OCI-LY3 (cell line): ENCODE data around the gene PLEKHA7.

Source experiments
- H2AFZ ChIP-seq: fragments of 200-600, 300-600 bp; shearing (Covaris generic); 2 replicates; pipeline ENCODE4 v1.6.0; 2014; ENCODE audit warnings: antibody characterized with exemption, low read depth, low read length
- H3K27ac ChIP-seq: fragments of 200-600, 300-600 bp; sonication (generic); 2 replicates; pipeline ENCODE4 v1.5.1; 2014; ENCODE audit warnings: mild to moderate bottlenecking, low read length, moderate library complexity, mixed read lengths
- H3K27me3 ChIP-seq: fragments of 200-600, 300-600 bp; sonication (generic); 2 replicates; pipeline ENCODE4 v1.6.1; 2014; ENCODE audit warnings: low read depth, low read length, mixed read lengths
- H3K36me3 ChIP-seq: fragments of 200-600, 300-600 bp; sonication (generic); replicated peaks from 2 replicates; pipeline ENCODE3; 2014; ENCODE audit warnings: low read depth, low read length, mixed read lengths
- H3K4me1 ChIP-seq: fragments of 300-600, 200-600 bp; sonication (generic); 2 replicates; pipeline ENCODE4 v1.6.1; 2014; ENCODE audit warnings: low read length, mixed read lengths
- H3K4me2 ChIP-seq: fragments of 200-600, 300-600 bp; sonication (generic); 2 replicates; pipeline ENCODE4 v1.6.1; 2014; ENCODE audit warnings: low read length, mixed read lengths
- H3K4me3 ChIP-seq: fragments of 300-600, 200-600 bp; sonication (generic); 2 replicates; pipeline ENCODE4 v1.5.1; 2014; ENCODE audit warnings: antibody characterized with exemption, mild to moderate bottlenecking, low read length, moderate library complexity
- H3K79me2 ChIP-seq: fragments of 300-600, 200-600 bp; shearing (Covaris generic); 2 replicates; pipeline ENCODE4 v1.6.1; 2014; ENCODE audit warnings: mild to moderate bottlenecking, low read length, mixed read lengths
- H3K9ac ChIP-seq: fragments of 300-600, 200-600 bp; shearing (Covaris generic); 2 replicates; pipeline ENCODE4 v1.6.0; 2014; ENCODE audit warnings: mild to moderate bottlenecking, low read length, moderate library complexity
- H3K9me3 ChIP-seq: fragments of 200-600, 300-600 bp; shearing (Covaris generic); 2 replicates; pipeline ENCODE4 v1.6.1; 2014; ENCODE audit warnings: low read length, mixed read lengths; ENCODE audit not compliant: insufficient read depth
- H4K20me1 ChIP-seq: fragments of 200-600, 300-600 bp; sonication (generic); 2 replicates; pipeline ENCODE4 v1.6.1; 2016; ENCODE audit warnings: low read length, mixed read lengths; ENCODE audit not compliant: insufficient read depth
- EZH2phosphoT487 ChIP-seq: fragments of 200-600 bp; shearing (Covaris generic); IDR thresholded peaks from 2 replicates; pipeline ENCODE4 v1.6.1; 2018; ENCODE audit warnings: antibody characterized with exemption, mixed run types, low read depth
- TF ChIP-seq, protein P1 (sequence below): fragments of 200-600, 300-600 bp; sonication (generic); IDR thresholded peaks from 2 replicates; pipeline ENCODE4 v1.5.1; 2014; ENCODE audit warnings: antibody characterized with exemption, low read length, low read depth

PLEKHA7 gene

GRCh38 chr11:16834384-16834783 is 179.8 kb downstream of the PLEKHA7 start:
- H3K9ac ChIP-seq, result no peak overlapping the region

DNA sequence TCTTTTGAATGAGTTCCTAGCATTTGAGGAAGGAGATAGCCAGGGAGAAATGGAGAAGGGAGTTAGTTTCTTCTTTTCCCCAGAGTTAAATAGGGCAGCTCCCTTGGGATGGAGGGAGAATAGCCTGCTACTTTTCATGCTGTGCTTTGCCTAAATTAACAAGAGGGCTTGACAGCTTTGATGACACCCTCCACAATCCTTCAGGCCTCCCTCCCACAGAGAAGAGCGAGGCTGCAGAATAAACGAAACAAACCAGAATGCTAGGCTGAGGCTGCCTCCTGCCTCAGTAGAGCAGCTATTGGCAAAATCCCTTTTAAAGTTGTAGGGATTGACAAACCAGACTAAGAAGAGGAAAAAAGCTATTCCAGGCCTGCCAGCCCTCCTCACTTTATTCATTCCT is 181.2 kb downstream of the PLEKHA7 start:
- Histone ChIP-seq H2AFZ (no peak overlapping the region), H3K4me1 (no peaks in the 10 kb centered on the region), H4K20me1 (no peaks in the 10 kb centered on the region), H3K36me3 (no peaks in the 10 kb centered on the region), H3K4me3 (no peak overlapping the region), H3K9ac (no peak overlapping the region), H3K79me2 (no peaks in the 10 kb centered on the region), H3K9me3 (no peaks in the 10 kb centered on the region), H3K4me2 (no peak overlapping the region), H3K27ac (no peak overlapping the region), H3K27me3 (peaks cover 8% of the 10 kb centered on the region; the same call in 1 of the 2 replicates)
- TF ChIP-seq, protein P1, sequence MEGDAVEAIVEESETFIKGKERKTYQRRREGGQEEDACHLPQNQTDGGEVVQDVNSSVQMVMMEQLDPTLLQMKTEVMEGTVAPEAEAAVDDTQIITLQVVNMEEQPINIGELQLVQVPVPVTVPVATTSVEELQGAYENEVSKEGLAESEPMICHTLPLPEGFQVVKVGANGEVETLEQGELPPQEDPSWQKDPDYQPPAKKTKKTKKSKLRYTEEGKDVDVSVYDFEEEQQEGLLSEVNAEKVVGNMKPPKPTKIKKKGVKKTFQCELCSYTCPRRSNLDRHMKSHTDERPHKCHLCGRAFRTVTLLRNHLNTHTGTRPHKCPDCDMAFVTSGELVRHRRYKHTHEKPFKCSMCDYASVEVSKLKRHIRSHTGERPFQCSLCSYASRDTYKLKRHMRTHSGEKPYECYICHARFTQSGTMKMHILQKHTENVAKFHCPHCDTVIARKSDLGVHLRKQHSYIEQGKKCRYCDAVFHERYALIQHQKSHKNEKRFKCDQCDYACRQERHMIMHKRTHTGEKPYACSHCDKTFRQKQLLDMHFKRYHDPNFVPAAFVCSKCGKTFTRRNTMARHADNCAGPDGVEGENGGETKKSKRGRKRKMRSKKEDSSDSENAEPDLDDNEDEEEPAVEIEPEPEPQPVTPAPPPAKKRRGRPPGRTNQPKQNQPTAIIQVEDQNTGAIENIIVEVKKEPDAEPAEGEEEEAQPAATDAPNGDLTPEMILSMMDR, result no peak
- no peak for TF ChIP-seq EZH2phosphoT487

More at GRCh38 chr11:16834384-16834783, 179.8 kb downstream of the PLEKHA7 start:
- Histone ChIP-seq H3K27me3 (peaks cover 8% of the 10 kb centered on the region; the same call in 1 of the 2 replicates), H4K20me1 (no peaks in the 10 kb centered on the region), H3K27ac (no peak overlapping the region), H3K36me3 (no peaks in the 10 kb centered on the region), H3K9me3 (no peaks in the 10 kb centered on the region), H3K4me2 (no peak overlapping the region), H3K4me3 (no peak overlapping the region), H3K4me1 (no peaks in the 10 kb centered on the region), H3K79me2 (no peaks in the 10 kb centered on the region), H2AFZ (no peak overlapping the region)
- TF ChIP-seq EZH2phosphoT487, result no peak

DNA sequence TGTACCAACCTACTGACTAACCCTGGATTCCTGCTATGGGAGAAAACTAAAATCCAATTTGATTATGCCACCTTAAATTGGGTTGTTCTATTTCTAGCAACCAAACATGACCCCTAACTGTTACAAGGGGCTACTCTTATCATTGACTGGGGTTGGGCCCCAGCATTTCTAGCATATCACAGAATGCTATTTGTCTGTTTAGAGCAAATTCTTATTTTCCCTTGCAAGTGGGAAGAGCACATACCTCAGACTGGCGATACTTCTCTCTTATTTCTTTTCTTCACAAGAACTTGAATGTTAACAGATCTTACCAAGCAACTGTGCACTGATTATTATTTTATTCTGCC is 182.0 kb downstream of the PLEKHA7 start:
- H3K79me2 ChIP-seq, result no peaks in the 10 kb centered on the region
- no peaks in the 10 kb centered on the region for H3K36me3 ChIP-seq
- TF ChIP-seq EZH2phosphoT487, result no peak
- TF ChIP-seq, protein P1, result no peak
- H3K9ac ChIP-seq, result no peak overlapping the region
- H3K9me3 ChIP-seq, result no peaks in the 10 kb centered on the region
- H3K27me3 ChIP-seq, result peaks cover 8% of the 10 kb centered on the region; the same call in 1 of the 2 replicates
- H3K4me2 ChIP-seq, result no peak overlapping the region
- no peak overlapping the region for H2AFZ ChIP-seq
- H4K20me1 ChIP-seq, result no peaks in the 10 kb centered on the region
- H3K27ac ChIP-seq, result no peak overlapping the region
- no peaks in the 10 kb centered on the region for H3K4me1 ChIP-seq
- H3K4me3 ChIP-seq, result no peak overlapping the region

DNA sequence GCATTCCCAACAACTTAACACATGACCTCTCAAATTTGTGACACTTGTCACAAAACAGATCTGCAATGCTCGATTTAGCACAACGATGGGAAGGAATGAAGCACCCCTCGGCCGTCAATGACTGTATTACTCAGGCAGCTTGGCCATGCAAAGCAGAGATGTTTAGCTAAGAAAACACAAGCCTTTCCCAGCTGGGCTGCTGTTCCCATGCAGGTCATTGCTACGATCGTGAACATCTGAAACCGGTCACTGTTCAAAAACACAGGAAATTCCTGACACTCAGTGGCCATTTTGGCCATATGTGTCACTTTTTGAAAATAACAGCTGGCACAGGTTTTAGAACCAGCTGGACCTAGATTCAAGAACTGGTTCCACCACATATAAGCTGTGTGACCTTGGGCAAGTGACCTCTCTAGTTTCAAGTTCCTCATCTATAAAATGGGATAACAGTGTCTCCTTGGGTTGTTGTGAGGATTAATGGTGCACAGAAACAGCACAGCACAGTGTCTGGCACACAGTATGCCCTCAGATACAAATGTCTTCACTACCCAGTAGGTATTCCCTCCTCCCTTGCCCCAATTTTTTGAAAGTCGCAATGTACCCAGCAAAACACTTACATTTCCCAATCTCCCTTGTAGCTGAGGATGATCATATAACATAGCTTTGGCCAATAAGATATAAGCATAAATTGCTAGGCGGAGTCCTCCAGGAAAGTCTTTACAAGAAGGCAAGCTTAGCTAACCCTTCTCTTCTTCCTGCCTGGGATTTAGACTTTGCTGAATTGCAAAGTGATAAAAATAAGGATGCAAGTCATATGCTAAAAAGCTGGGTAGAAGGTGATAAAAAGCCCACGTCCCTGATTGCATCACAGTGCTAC is 182.7 kb downstream of the PLEKHA7 start:
- Histone ChIP-seq H3K4me1 (no peaks in the 10 kb centered on the region), H3K4me2 (no peak overlapping the region), H3K36me3 (no peaks in the 10 kb centered on the region), H4K20me1 (no peaks in the 10 kb centered on the region), H3K9me3 (no peaks in the 10 kb centered on the region), H3K27ac (no peak overlapping the region), H3K9ac (no peak overlapping the region), H3K27me3 (peaks cover 8% of the 10 kb centered on the region; the same call in 1 of the 2 replicates), H2AFZ (no peak overlapping the region), H3K4me3 (no peak overlapping the region), H3K79me2 (no peaks in the 10 kb centered on the region)
- TF ChIP-seq EZH2phosphoT487, result no peak
- TF ChIP-seq, protein P1, result no peak
